Skeletal muscle satellite cell (primary cell): ENCODE data around the gene MRPS18B.

ENCODE experiments used
- H3K27me3 ChIP-seq: 2 replicates; pipeline ENCODE4 v1.7.0; 2013; ENCODE audit warnings: low read length; ENCODE audit not compliant: control insufficient read depth, insufficient read depth
- H3K36me3 ChIP-seq: 2 replicates; pipeline ENCODE4 v1.7.0; 2013; ENCODE audit warnings: mild to moderate bottlenecking, control low read depth, low read length; ENCODE audit not compliant: insufficient read depth
- H3K4me1 ChIP-seq: 2 replicates; pipeline ENCODE4 v1.7.0; 2013; ENCODE audit warnings: low read length; ENCODE audit not compliant: control insufficient read depth, insufficient read depth
- H3K4me2 ChIP-seq: 2 replicates; pipeline ENCODE4 v1.7.0; 2013; ENCODE audit warnings: mild to moderate bottlenecking, low read length
- H3K4me3 ChIP-seq: 2 replicates; pipeline ENCODE4 v1.7.0; 2013; ENCODE audit warnings: low read length
- H3K9ac ChIP-seq: 2 replicates; pipeline ENCODE4 v1.7.0; 2013; ENCODE audit warnings: mild to moderate bottlenecking, low read depth, low read length, moderate library complexity
- H3K9me3 ChIP-seq: replicated peaks from 2 replicates; pipeline ENCODE4 v1.7.0; 2013; ENCODE audit warnings: mild to moderate bottlenecking, control low read depth, low read length

Gene MRPS18B

GRCh38 chr6:30618270-30618797 lies 694 bp downstream of the MRPS18B start:
- Histone ChIP-seq H3K4me1 (peaks cover 24% of the 10 kb centered on the region), H3K27me3 (no peaks in the 10 kb centered on the region), H3K9me3 (no peaks in the 10 kb centered on the region), H3K4me3 (peak overlapping the region; percentile 80), H3K36me3 (peaks cover 37% of the 10 kb centered on the region), H3K4me2 (peak overlapping the region; percentile 82), H3K9ac (peak overlapping the region; percentile 99)

- Histone ChIP-seq H3K27me3 (no peaks in the 10 kb centered on the region), H3K9me3 (no peaks in the 10 kb centered on the region), H3K36me3 (peaks cover 41% of the 10 kb centered on the region), H3K4me3 (no peak overlapping the region), H3K9ac (peak overlapping the region; percentile 99), H3K4me1 (peaks cover 12% of the 10 kb centered on the region), H3K4me2 (no peak overlapping the region)
Observed at GRCh38 chr6:30619561-30619960, 1.9 kb downstream of the MRPS18B start.

DNA sequence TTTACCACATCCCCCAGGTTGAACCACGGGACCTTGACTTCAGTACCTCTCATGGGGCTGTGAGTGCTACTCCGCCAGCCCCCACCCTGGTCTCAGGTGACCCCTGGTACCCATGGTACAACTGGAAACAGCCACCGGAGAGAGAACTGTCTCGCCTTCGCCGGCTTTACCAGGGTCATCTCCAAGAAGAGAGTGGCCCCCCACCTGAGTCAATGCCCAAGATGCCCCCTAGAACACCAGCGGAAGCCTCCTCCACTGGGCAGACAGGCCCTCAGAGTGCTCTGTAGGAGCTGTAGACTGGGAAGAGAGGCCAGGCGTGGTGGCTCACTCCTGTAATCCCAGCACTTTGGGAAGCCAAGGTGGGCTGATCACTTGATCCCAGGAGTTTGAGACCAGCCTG lies 7.9 kb downstream of the MRPS18B start:
- Histone ChIP-seq H3K36me3 (peaks cover 47% of the 10 kb centered on the region), H3K4me3 (no peak overlapping the region), H3K9ac (no peak overlapping the region), H3K27me3 (no peaks in the 10 kb centered on the region), H3K4me1 (peaks cover 14% of the 10 kb centered on the region), H3K4me2 (no peak overlapping the region), H3K9me3 (no peaks in the 10 kb centered on the region)

DNA sequence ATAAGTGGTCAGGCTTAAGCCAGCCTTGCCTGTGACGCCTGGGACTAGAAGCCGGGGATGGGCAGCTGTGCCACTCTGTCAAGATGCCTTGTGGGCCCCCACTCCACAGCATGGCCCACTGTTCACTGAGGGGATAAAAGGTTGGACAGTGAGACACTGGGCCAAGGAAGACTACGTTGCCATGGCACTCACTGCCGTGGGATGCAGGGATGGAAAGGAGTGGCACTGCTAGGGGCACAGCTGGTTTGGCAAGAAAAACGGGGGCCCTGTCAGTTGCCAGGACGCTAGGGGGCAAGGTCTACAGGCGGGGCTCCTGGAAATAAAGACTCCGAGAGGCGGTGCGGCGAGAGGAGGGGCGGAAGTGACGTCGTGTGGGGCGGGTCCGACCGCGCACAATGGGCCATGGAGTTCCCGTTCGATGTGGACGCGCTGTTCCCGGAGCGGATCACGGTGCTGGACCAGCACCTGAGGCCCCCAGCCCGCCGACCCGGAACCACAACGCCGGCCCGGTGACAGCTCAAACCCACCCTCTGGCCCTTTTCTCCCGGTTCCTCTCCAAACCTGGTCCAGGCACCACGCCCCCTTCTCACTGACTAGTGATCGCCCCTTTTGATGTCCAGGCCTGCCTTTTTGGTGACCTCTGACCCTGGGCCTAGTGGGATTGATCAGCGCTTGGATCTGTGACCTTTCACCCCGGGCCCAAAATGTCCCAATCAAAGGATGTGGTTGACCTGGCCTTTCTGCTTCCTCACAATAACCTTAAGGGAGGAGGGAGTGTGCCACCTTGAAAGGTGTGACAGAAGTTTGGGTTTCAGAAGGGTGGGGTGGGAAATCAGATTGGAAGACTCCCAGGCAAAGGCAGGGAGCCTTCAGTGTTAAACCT lies 9.1 kb downstream of the MRPS18B start, which contains the start of gene ATAT1:
ATAT1 (plus strand) TSS at position 391 of the 883 bp plus-strand sequence.
- H3K9me3 ChIP-seq = no peaks in the 10 kb centered on the region
- H3K4me3 ChIP-seq = peak within 1 kb of the TSS; percentile 84
- H3K36me3 ChIP-seq = peaks cover 50% of the 10 kb centered on the region
- no peaks in the 10 kb centered on the region for H3K27me3 ChIP-seq
- H3K4me1 ChIP-seq = peaks cover 14% of the 10 kb centered on the region
- H3K9ac ChIP-seq = peak within 1 kb of the TSS; percentile 94
- H3K4me2 ChIP-seq = peak within 1 kb of the TSS; percentile 97

GRCh38 chr6:30635834-30636233 lies 18.2 kb downstream of the MRPS18B start:
- no peaks in the 10 kb centered on the region for H3K4me1 ChIP-seq
- no peak overlapping the region for H3K4me2 ChIP-seq
- no peak overlapping the region for H3K9ac ChIP-seq
- H3K27me3 ChIP-seq = no peaks in the 10 kb centered on the region
- no peaks in the 10 kb centered on the region for H3K9me3 ChIP-seq
- no peak overlapping the region for H3K4me3 ChIP-seq
- peaks cover 25% of the 10 kb centered on the region for H3K36me3 ChIP-seq

GRCh38 chr6:30640481-30640880 lies 22.8 kb downstream of the MRPS18B start:
- peaks cover 26% of the 10 kb centered on the region for H3K36me3 ChIP-seq
- no peaks in the 10 kb centered on the region for H3K9me3 ChIP-seq

GRCh38 chr6:30641048-30641447 lies 23.4 kb downstream of the MRPS18B start:
- Histone ChIP-seq H3K4me3 (no peak overlapping the region), H3K4me2 (no peak overlapping the region), H3K27me3 (no peaks in the 10 kb centered on the region), H3K9me3 (no peaks in the 10 kb centered on the region), H3K4me1 (no peaks in the 10 kb centered on the region), H3K36me3 (peaks cover 26% of the 10 kb centered on the region), H3K9ac (no peak overlapping the region)

More at GRCh38 chr6:30640481-30640880, 22.8 kb downstream of the MRPS18B start:
- Histone ChIP-seq H3K4me2 (no peak overlapping the region), H3K4me1 (no peaks in the 10 kb centered on the region), H3K9ac (no peak overlapping the region), H3K4me3 (no peak overlapping the region), H3K27me3 (no peaks in the 10 kb centered on the region)

DNA sequence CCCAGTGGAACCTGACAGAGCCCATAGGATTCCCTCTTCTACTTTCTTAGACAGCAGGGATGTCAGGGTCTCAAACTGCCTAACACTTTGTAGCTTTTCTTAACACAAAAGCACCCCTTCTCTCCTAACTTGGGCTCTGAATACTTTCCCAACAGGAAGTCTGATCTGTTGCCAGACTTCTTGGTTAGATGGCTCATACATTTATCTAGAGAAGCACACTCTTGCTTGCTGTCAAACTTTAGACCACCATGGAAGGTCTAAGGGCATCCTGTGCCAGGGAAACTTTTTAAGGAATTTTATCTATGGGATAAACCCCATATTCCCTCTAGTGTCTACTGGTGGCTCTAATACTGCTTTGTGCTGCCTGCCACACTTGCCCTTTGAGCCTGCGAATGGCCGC lies 26.0 kb downstream of the MRPS18B start:
- no peak overlapping the region for H3K4me3 ChIP-seq
- no peak overlapping the region for H3K4me2 ChIP-seq
- no peaks in the 10 kb centered on the region for H3K27me3 ChIP-seq
- H3K36me3 ChIP-seq = peaks cover 26% of the 10 kb centered on the region
- peaks cover 13% of the 10 kb centered on the region for H3K4me1 ChIP-seq
- H3K9ac ChIP-seq = no peak overlapping the region
- H3K9me3 ChIP-seq = no peaks in the 10 kb centered on the region

DNA sequence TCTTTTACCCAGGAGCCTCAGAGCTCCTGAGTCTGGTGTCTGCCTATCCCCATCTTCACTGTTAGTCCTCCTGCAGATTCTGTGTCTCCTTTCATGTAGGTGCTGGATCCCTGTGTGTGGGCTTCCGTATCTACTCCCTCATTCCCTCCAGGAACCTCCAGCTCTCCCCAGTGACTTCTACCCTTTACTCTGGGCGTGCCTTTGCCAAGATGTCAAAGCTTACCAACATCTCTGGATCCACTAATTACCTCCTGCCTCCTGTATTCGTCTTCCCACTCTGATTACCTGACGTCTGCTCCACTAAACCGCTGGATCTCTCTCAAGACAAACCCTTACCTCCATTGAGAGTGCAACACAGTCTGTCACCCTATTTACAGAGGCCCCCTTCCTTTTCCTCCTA lies 27.1 kb downstream of the MRPS18B start:
- no peak overlapping the region for H3K4me2 ChIP-seq
- no peak overlapping the region for H3K9ac ChIP-seq
- no peaks in the 10 kb centered on the region for H3K27me3 ChIP-seq
- H3K36me3 ChIP-seq = peaks cover 26% of the 10 kb centered on the region
- H3K4me3 ChIP-seq = no peak overlapping the region
- H3K4me1 ChIP-seq = peaks cover 13% of the 10 kb centered on the region
- no peaks in the 10 kb centered on the region for H3K9me3 ChIP-seq

GRCh38 chr6:30645989-30646388 lies 28.3 kb downstream of the MRPS18B start:
- peaks cover 13% of the 10 kb centered on the region for H3K4me1 ChIP-seq
- H3K4me3 ChIP-seq = no peak overlapping the region
- H3K27me3 ChIP-seq = no peaks in the 10 kb centered on the region
- peaks cover 18% of the 10 kb centered on the region for H3K36me3 ChIP-seq
- H3K4me2 ChIP-seq = no peak overlapping the region
- no peak overlapping the region for H3K9ac ChIP-seq
- H3K9me3 ChIP-seq = no peaks in the 10 kb centered on the region

DNA sequence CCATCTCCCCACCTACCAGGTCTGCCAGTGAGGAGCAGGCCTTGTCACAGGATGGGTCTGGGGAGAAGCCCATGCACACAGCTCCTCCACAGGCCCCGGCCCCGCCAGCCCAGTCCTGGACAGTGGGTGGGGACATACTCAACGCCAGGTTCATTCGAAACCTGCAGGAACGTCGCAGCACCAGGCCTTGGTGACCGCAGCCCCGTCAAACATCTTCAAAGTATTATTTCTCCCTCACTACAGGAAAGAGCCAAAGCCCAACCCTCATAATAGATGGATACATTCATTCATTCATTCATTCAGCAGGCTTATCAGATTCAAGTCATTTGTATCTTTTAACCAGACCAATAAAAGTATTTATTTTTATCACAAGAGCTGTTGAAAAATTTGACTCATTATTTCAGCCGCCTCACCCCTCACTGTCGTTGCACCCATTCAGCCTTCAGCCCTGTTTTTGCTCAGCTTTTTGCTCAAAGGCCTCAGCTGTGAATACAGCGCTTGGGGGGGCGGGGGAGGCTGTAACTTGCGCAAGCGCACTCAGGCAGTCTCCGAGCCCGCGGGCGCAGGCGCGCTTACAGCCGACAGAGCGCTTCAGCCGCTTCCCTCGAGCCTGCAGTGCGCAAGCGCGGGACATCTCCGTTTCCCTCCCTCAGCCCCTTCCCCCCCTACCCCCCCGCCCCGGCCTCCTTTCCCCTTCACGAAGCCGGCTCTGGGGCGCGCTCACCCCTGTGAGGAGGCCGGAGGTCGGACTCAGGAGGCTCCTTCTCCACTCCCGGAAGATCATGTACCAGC lies 29.0 kb downstream of the MRPS18B start, which contains the start of gene C6orf136:
C6orf136 (plus strand) TSS at position 684 of the 792 bp plus-strand sequence; CDS start at position 783, 99 bp downstream.
- H3K9me3 ChIP-seq = no peaks in the 10 kb centered on the region
- peaks cover 20% of the 10 kb centered on the region for H3K36me3 ChIP-seq
- peaks cover 13% of the 10 kb centered on the region for H3K4me1 ChIP-seq
- H3K9ac ChIP-seq = peak within 1 kb of the TSS; percentile 90
- peak within 1 kb of the TSS; percentile 98 for H3K4me3 ChIP-seq
- peak within 1 kb of the TSS; percentile 100 for H3K4me2 ChIP-seq
- no peaks in the 10 kb centered on the region for H3K27me3 ChIP-seq
